Measurements from ENCODE around the gene HMG20A. TPM values are rescaled to one million over a fixed set of nuclear protein-coding genes. Genes with fewer than 3 reads are reported as not detected.

Gene HMG20A
- total RNA-seq, 6 experiments from 2014 or later, result 26.6 to 30.5 (median 28.3) TPM

- Mint-ChIP-seq H3K27ac (no peak overlapping the region), H3K27me3 (ENCODE audit: insufficient read depth) (no peaks in the 10 kb centered on the region; the same call in 1 of the 2 replicates), H3K4me3 (no peak overlapping the region), H3K4me1 (ENCODE audit: low read depth) (peaks cover 44% of the 10 kb centered on the region), H3K9me3 (no peaks in the 10 kb centered on the region), H3K36me3 (ENCODE audit: low read depth) (peaks cover 8% of the 10 kb centered on the region)
- DNase-seq, result no peak
- no peak for TF ChIP-seq CTCF (IDR thresholded peaks at IDR 0.05)
These were observed 6.9 kb upstream of the HMG20A start for GRCh38 chr15:77413699-77414349.

GRCh38 chr15:77414789-77415442 is 5.8 kb upstream of the HMG20A start:
- Mint-ChIP-seq H3K4me3 (no peak overlapping the region), H3K4me1 (ENCODE audit: low read depth) (peaks cover 33% of the 10 kb centered on the region), H3K27ac (no peak overlapping the region), H3K36me3 (ENCODE audit: low read depth) (peaks cover 8% of the 10 kb centered on the region), H3K27me3 (ENCODE audit: insufficient read depth) (no peaks in the 10 kb centered on the region; the same call in 1 of the 2 replicates), H3K9me3 (no peaks in the 10 kb centered on the region)
- no peak for DNase-seq
- no peak for TF ChIP-seq CTCF (IDR thresholded peaks at IDR 0.05)

- no peaks in the 10 kb centered on the region for H3K9me3 Mint-ChIP-seq
- DNase-seq, result no peak
- peaks cover 27% of the 10 kb centered on the region for H3K4me1 Mint-ChIP-seq (ENCODE audit: low read depth)
- no peak overlapping the region for H3K4me3 Mint-ChIP-seq
- peaks cover 7% of the 10 kb centered on the region for H3K36me3 Mint-ChIP-seq (ENCODE audit: low read depth)
- no peak for TF ChIP-seq CTCF (IDR thresholded peaks at IDR 0.05)
- no peaks in the 10 kb centered on the region; the same call in 1 of the 2 replicates for H3K27me3 Mint-ChIP-seq (ENCODE audit: insufficient read depth)
- no peak overlapping the region for H3K27ac Mint-ChIP-seq
These were observed 5.1 kb upstream of the HMG20A start for GRCh38 chr15:77415450-77416147.

GRCh38 chr15:77416148-77416455 is 4.6 kb upstream of the HMG20A start:
- Mint-ChIP-seq H3K4me1 (ENCODE audit: low read depth) (peaks cover 22% of the 10 kb centered on the region), H3K4me3 (no peak overlapping the region), H3K27me3 (ENCODE audit: insufficient read depth) (no peaks in the 10 kb centered on the region; the same call in 1 of the 2 replicates), H3K36me3 (ENCODE audit: low read depth) (peaks cover 7% of the 10 kb centered on the region), H3K9me3 (no peaks in the 10 kb centered on the region), H3K27ac (no peak overlapping the region)
- TF ChIP-seq CTCF (IDR thresholded peaks at IDR 0.05), result no peak
- no peak for DNase-seq

- Mint-ChIP-seq H3K9me3 (no peaks in the 10 kb centered on the region), H3K36me3 (ENCODE audit: low read depth) (peaks cover 7% of the 10 kb centered on the region), H3K4me3 (peak overlapping the region; percentile 98), H3K27ac (no peak overlapping the region), H3K4me1 (ENCODE audit: low read depth) (peaks cover 23% of the 10 kb centered on the region), H3K27me3 (ENCODE audit: insufficient read depth) (no peaks in the 10 kb centered on the region; the same call in 1 of the 2 replicates)
- TF ChIP-seq CTCF (IDR thresholded peaks at IDR 0.05), result no peak
- DNase-seq, result no peak
These were observed 3.7 kb upstream of the HMG20A start for GRCh38 chr15:77416954-77417353.
